Measurements from ENCODE around the gene NELL2. TPM values are rescaled to one million over a fixed set of nuclear protein-coding genes. Genes with fewer than 3 reads are reported as not detected.
"Not testable (repeated sequence)": the region's sequence is repeated elsewhere in the genome, so short reads cannot be mapped to it uniquely, and the experiment has no call there.

The NELL2 gene
- total and polyA plus RNA-seq, 2 donors, result 4.5 to 8.4 TPM

GRCh38 chr12:44708218-44708617 is 167.9 kb downstream of the NELL2 start:
- H3K36me3 ChIP-seq (ENCODE audit: control insufficient read depth in 2 of 2, insufficient read depth in 2 of 2, low read length in 1 of 2), result no peaks in the 10 kb centered on the region
- no peaks in the 10 kb centered on the region for H3K27me3 ChIP-seq (ENCODE audit: control insufficient read depth in 2 of 2, insufficient read depth in 1 of 2, low read length in 1 of 2)
- no peaks in the 10 kb centered on the region for H3K9me3 ChIP-seq (ENCODE audit: control insufficient read depth in 2 of 2, insufficient read depth in 1 of 2, low read length in 1 of 2)
- no peaks in the 10 kb centered on the region for H3K4me1 ChIP-seq (ENCODE audit: control insufficient read depth in 2 of 2, insufficient read depth in 2 of 2, low read length in 2 of 2)
- WGBS, result 92% methylated on average over 2 of the region's 2 CpGs
- no peak overlapping the region for H3K27ac ChIP-seq (ENCODE audit: low read depth in 1 of 2, low read length in 1 of 2)
- DNase-seq (ENCODE audit: low read depth in 6 of 9, low spot score in 9 of 9), result no peak
- H3K4me3 ChIP-seq (ENCODE audit: low read length in 2 of 2), result no peak overlapping the region

- no peaks in the 10 kb centered on the region for H3K4me1 ChIP-seq (ENCODE audit: control insufficient read depth in 2 of 2, insufficient read depth in 2 of 2, low read length in 2 of 2)
- H3K27me3 ChIP-seq (ENCODE audit: control insufficient read depth in 2 of 2, insufficient read depth in 1 of 2, low read length in 1 of 2), result no peaks in the 10 kb centered on the region
- no peaks in the 10 kb centered on the region for H3K9me3 ChIP-seq (ENCODE audit: control insufficient read depth in 2 of 2, insufficient read depth in 1 of 2, low read length in 1 of 2)
- 90% methylated on average over 3 of the region's 3 CpGs for WGBS
- DNase-seq (ENCODE audit: low read depth in 6 of 9, low spot score in 9 of 9), result no peak
- H3K27ac ChIP-seq (ENCODE audit: low read depth in 1 of 2, low read length in 1 of 2), result no peak overlapping the region
- no peak overlapping the region for H3K4me3 ChIP-seq (ENCODE audit: low read length in 2 of 2)
- no peaks in the 10 kb centered on the region for H3K36me3 ChIP-seq (ENCODE audit: control insufficient read depth in 2 of 2, insufficient read depth in 2 of 2, low read length in 1 of 2)
Measured at GRCh38 chr12:44703182-44703910, 172.8 kb downstream of the NELL2 start.

GRCh38 chr12:44697511-44697910 is 178.6 kb downstream of the NELL2 start:
- no peaks in the 10 kb centered on the region for H3K36me3 ChIP-seq (ENCODE audit: control insufficient read depth in 2 of 2, insufficient read depth in 2 of 2, low read length in 1 of 2)
- H3K27ac ChIP-seq (ENCODE audit: low read depth in 1 of 2, low read length in 1 of 2), result no peak overlapping the region
- H3K27me3 ChIP-seq (ENCODE audit: control insufficient read depth in 2 of 2, insufficient read depth in 1 of 2, low read length in 1 of 2), result no peaks in the 10 kb centered on the region
- no peaks in the 10 kb centered on the region for H3K9me3 ChIP-seq (ENCODE audit: control insufficient read depth in 2 of 2, insufficient read depth in 1 of 2, low read length in 1 of 2)
- WGBS, result 90% methylated on average over 2 of the region's 2 CpGs
- no peak overlapping the region for H3K4me3 ChIP-seq (ENCODE audit: low read length in 2 of 2)
- no peaks in the 10 kb centered on the region for H3K4me1 ChIP-seq (ENCODE audit: control insufficient read depth in 2 of 2, insufficient read depth in 2 of 2, low read length in 2 of 2)
- no peak for DNase-seq (ENCODE audit: low read depth in 6 of 9, low spot score in 9 of 9)

GRCh38 chr12:44696542-44696941 is 179.6 kb downstream of the NELL2 start:
- H3K36me3 ChIP-seq (ENCODE audit: control insufficient read depth in 2 of 2, insufficient read depth in 2 of 2, low read length in 1 of 2), result no peaks in the 10 kb centered on the region

GRCh38 chr12:44694017-44694416 is 182.1 kb downstream of the NELL2 start:
- no peaks in the 10 kb centered on the region for H3K9me3 ChIP-seq (ENCODE audit: control insufficient read depth in 2 of 2, insufficient read depth in 1 of 2, low read length in 1 of 2)
- no peak overlapping the region for H3K27ac ChIP-seq (ENCODE audit: low read depth in 1 of 2, low read length in 1 of 2)
- H3K4me1 ChIP-seq (ENCODE audit: control insufficient read depth in 2 of 2, insufficient read depth in 2 of 2, low read length in 2 of 2), result no peaks in the 10 kb centered on the region
- WGBS, result 80% methylated on average over 4 of the region's 4 CpGs
- no peak overlapping the region for H3K4me3 ChIP-seq (ENCODE audit: low read length in 2 of 2)
- no peak for DNase-seq (ENCODE audit: low read depth in 6 of 9, low spot score in 9 of 9)
- no peaks in the 10 kb centered on the region for H3K36me3 ChIP-seq (ENCODE audit: control insufficient read depth in 2 of 2, insufficient read depth in 2 of 2, low read length in 1 of 2)
- no peaks in the 10 kb centered on the region for H3K27me3 ChIP-seq (ENCODE audit: control insufficient read depth in 2 of 2, insufficient read depth in 1 of 2, low read length in 1 of 2)

More at GRCh38 chr12:44696542-44696941, 179.6 kb downstream of the NELL2 start:
- Histone ChIP-seq H3K4me3 (ENCODE audit: low read length in 2 of 2) (no peak overlapping the region), H3K4me1 (ENCODE audit: control insufficient read depth in 2 of 2, insufficient read depth in 2 of 2, low read length in 2 of 2) (no peaks in the 10 kb centered on the region), H3K9me3 (ENCODE audit: control insufficient read depth in 2 of 2, insufficient read depth in 1 of 2, low read length in 1 of 2) (no peaks in the 10 kb centered on the region), H3K27ac (ENCODE audit: low read depth in 1 of 2, low read length in 1 of 2) (no peak overlapping the region), H3K27me3 (ENCODE audit: control insufficient read depth in 2 of 2, insufficient read depth in 1 of 2, low read length in 1 of 2) (no peaks in the 10 kb centered on the region)
- no peak for DNase-seq (ENCODE audit: low read depth in 6 of 9, low spot score in 9 of 9)

- H3K27me3 ChIP-seq (ENCODE audit: control insufficient read depth in 2 of 2, insufficient read depth in 1 of 2, low read length in 1 of 2), result no peaks in the 10 kb centered on the region
- no peak overlapping the region for H3K27ac ChIP-seq (ENCODE audit: low read depth in 1 of 2, low read length in 1 of 2)
- no peak overlapping the region for H3K4me3 ChIP-seq (ENCODE audit: low read length in 2 of 2)
- no peaks in the 10 kb centered on the region for H3K36me3 ChIP-seq (ENCODE audit: control insufficient read depth in 2 of 2, insufficient read depth in 2 of 2, low read length in 1 of 2)
- no peaks in the 10 kb centered on the region for H3K9me3 ChIP-seq (ENCODE audit: control insufficient read depth in 2 of 2, insufficient read depth in 1 of 2, low read length in 1 of 2)
- H3K4me1 ChIP-seq (ENCODE audit: control insufficient read depth in 2 of 2, insufficient read depth in 2 of 2, low read length in 2 of 2), result no peaks in the 10 kb centered on the region
- DNase-seq (ENCODE audit: low read depth in 6 of 9, low spot score in 9 of 9), result no peak
- WGBS, result 90% methylated on average over 3 of the region's 3 CpGs
Measured at GRCh38 chr12:44689587-44689986, 186.5 kb downstream of the NELL2 start.

GRCh38 chr12:44686821-44687432 is 189.2 kb downstream of the NELL2 start:
- not testable (repeated sequence) for H3K27ac ChIP-seq (ENCODE audit: low read depth in 1 of 2, low read length in 1 of 2); H3K27me3 ChIP-seq (ENCODE audit: control insufficient read depth in 2 of 2, insufficient read depth in 1 of 2, low read length in 1 of 2); DNase-seq (ENCODE audit: low read depth in 6 of 9, low spot score in 9 of 9); H3K4me1 ChIP-seq (ENCODE audit: control insufficient read depth in 2 of 2, insufficient read depth in 2 of 2, low read length in 2 of 2); H3K9me3 ChIP-seq (ENCODE audit: control insufficient read depth in 2 of 2, insufficient read depth in 1 of 2, low read length in 1 of 2); H3K36me3 ChIP-seq (ENCODE audit: control insufficient read depth in 2 of 2, insufficient read depth in 2 of 2, low read length in 1 of 2); H3K4me3 ChIP-seq (ENCODE audit: low read length in 2 of 2)
- 97% methylated on average over 22 of the region's 22 CpGs for whole genome bisulfite sequencing

GRCh38 chr12:44677724-44678123 is 198.4 kb downstream of the NELL2 start:
- Histone ChIP-seq H3K36me3 (ENCODE audit: control insufficient read depth in 2 of 2, insufficient read depth in 2 of 2, low read length in 1 of 2) (no peaks in the 10 kb centered on the region), H3K9me3 (ENCODE audit: control insufficient read depth in 2 of 2, insufficient read depth in 1 of 2, low read length in 1 of 2) (no peaks in the 10 kb centered on the region), H3K27ac (ENCODE audit: low read depth in 1 of 2, low read length in 1 of 2) (no peak overlapping the region), H3K4me1 (ENCODE audit: control insufficient read depth in 2 of 2, insufficient read depth in 2 of 2, low read length in 2 of 2) (no peaks in the 10 kb centered on the region), H3K4me3 (ENCODE audit: low read length in 2 of 2) (no peak overlapping the region), H3K27me3 (ENCODE audit: control insufficient read depth in 2 of 2, insufficient read depth in 1 of 2, low read length in 1 of 2) (no peaks in the 10 kb centered on the region)
- DNase-seq (ENCODE audit: low read depth in 6 of 9, low spot score in 9 of 9), result no peak

- Histone ChIP-seq H3K9me3 (ENCODE audit: control insufficient read depth in 2 of 2, insufficient read depth in 1 of 2, low read length in 1 of 2) (no peaks in the 10 kb centered on the region), H3K27ac (ENCODE audit: low read depth in 1 of 2, low read length in 1 of 2) (no peak overlapping the region), H3K36me3 (ENCODE audit: control insufficient read depth in 2 of 2, insufficient read depth in 2 of 2, low read length in 1 of 2) (no peaks in the 10 kb centered on the region), H3K4me1 (ENCODE audit: control insufficient read depth in 2 of 2, insufficient read depth in 2 of 2, low read length in 2 of 2) (no peaks in the 10 kb centered on the region), H3K27me3 (ENCODE audit: control insufficient read depth in 2 of 2, insufficient read depth in 1 of 2, low read length in 1 of 2) (no peaks in the 10 kb centered on the region), H3K4me3 (ENCODE audit: low read length in 2 of 2) (no peak overlapping the region)
- 11% methylated on average over 1 of the region's 1 CpG for WGBS
- no peak for DNase-seq (ENCODE audit: low read depth in 6 of 9, low spot score in 9 of 9)
Measured at GRCh38 chr12:44674875-44675274, 201.2 kb downstream of the NELL2 start.
